IPS DF 6.9 (cell line): Measurements from ENCODE around the gene MTFR2.

Experiments
- DNase-seq: peaks from one replicate; pipeline ENCODE4 v3.0.0-alpha.2; 2013; ENCODE audit warnings: low read depth, low spot score
- H3K27ac ChIP-seq: one replicate; pipeline ENCODE4 v1.5.1; 2013; ENCODE audit warnings: low read length, control low read depth
- H3K27me3 ChIP-seq: 2 replicates; pipeline ENCODE4 v1.6.1; 2013; ENCODE audit warnings: mild to moderate bottlenecking, low read length; ENCODE audit not compliant: control insufficient read depth, insufficient read depth
- H3K36me3 ChIP-seq: 2 replicates; pipeline ENCODE4 v1.6.1; 2013; ENCODE audit warnings: low read length; ENCODE audit not compliant: control insufficient read depth, insufficient read depth
- H3K4me1 ChIP-seq: 2 replicates; pipeline ENCODE4 v1.6.1; 2013; ENCODE audit warnings: low read length; ENCODE audit not compliant: control insufficient read depth, insufficient read depth
- H3K4me3 ChIP-seq: 2 replicates; pipeline ENCODE4 v1.5.1; 2013; ENCODE audit warnings: mild to moderate bottlenecking, low read length
- H3K9me3 ChIP-seq: 2 replicates; pipeline ENCODE4 v1.6.1; 2013; ENCODE audit warnings: low read length, inconsistent platforms; ENCODE audit not compliant: control insufficient read depth, insufficient read depth
- WGBS: extraction: QIAGEN DNeasy Blood & Tissue Kit; methylation state at CpG from one replicate; pipeline ENCODE4 v1.1.7; 2013; ENCODE audit warnings: mixed read lengths, missing lambda C conversion rate; ENCODE audit not compliant: insufficient read length, insufficient coverage; 5-methylcytosine and 5-hydroxymethylcytosine counted together

The MTFR2 gene

DNA sequence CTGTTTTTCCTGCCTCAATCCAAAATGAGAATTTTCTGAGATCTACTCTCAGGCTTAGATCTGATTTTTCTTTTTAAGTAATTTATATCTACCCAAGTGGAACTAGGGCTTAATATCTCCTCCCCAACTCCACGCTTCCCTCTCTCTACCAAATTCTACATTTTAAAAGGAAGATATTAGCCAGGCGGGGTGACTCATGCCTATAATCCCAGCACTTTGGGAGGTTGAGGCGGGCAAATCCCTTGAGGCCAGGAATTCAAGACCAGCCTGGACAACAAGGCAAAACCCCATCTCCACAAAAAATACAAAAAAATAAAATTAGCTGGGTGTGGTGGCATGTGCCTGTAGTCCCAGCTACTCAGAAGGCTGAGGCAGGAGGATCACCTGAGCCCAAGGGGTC lies 61.0 kb downstream of the MTFR2 start:
- Histone ChIP-seq H3K4me3 (no peak overlapping the region), H3K9me3 (no peaks in the 10 kb centered on the region), H3K27me3 (no peaks in the 10 kb centered on the region), H3K36me3 (no peaks in the 10 kb centered on the region), H3K4me1 (no peaks in the 10 kb centered on the region), H3K27ac (no peak overlapping the region)
- no CpG with 5 or more reads among the region's 3 CpGs for WGBS
- no peak for DNase-seq

DNA sequence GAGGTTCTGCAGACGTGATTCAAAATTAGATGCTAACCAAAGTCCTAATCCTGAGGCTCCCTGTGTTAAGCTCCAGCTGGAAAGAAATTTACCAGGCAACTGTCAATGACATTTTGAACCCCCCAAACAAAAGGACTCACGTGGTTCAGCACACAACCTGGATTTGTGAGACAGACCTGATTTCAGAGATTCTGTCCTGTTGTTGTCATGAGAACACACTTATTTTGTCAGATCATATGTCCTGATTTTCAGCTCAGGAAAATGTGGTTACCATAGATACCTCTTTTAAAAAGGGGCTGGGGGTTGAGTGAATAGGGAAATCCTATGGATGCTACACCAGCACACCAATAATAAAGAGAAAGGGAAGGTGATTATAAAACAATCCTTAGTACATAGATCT lies 61.6 kb downstream of the MTFR2 start:
- no peaks in the 10 kb centered on the region for H3K4me1 ChIP-seq
- no peak for DNase-seq
- no peaks in the 10 kb centered on the region for H3K36me3 ChIP-seq
- no peaks in the 10 kb centered on the region for H3K9me3 ChIP-seq
- H3K4me3 ChIP-seq: no peak overlapping the region
- no peaks in the 10 kb centered on the region for H3K27me3 ChIP-seq
- no CpG with 5 or more reads among the region's 2 CpGs for WGBS
- no peak overlapping the region for H3K27ac ChIP-seq

DNA sequence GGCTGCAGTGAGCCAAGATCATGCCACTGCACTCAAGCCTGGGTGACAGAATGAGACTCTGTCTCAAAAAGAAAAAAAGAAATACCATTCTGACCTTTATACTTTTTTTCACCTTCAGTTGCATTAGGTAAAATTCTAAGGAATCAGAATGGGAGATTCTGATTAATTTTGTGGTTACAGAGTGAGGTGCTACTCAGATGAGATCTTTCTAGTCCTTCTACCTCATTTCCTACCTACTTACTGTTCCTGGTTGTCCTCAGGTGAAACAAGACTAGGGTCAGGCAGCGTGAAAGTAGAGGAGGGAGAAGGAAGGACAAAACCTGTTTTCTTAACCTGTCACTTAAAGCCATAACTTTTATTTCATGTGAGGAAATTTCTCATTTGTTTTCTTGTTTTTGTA lies 63.7 kb downstream of the MTFR2 start:
- H3K27ac ChIP-seq: no peak overlapping the region
- no peaks in the 10 kb centered on the region for H3K9me3 ChIP-seq
- H3K27me3 ChIP-seq: no peaks in the 10 kb centered on the region
- DNase-seq: no peak
- no peaks in the 10 kb centered on the region for H3K4me1 ChIP-seq
- H3K4me3 ChIP-seq: no peak overlapping the region
- WGBS: no CpG with 5 or more reads among the region's 1 CpG
- no peaks in the 10 kb centered on the region for H3K36me3 ChIP-seq

DNA sequence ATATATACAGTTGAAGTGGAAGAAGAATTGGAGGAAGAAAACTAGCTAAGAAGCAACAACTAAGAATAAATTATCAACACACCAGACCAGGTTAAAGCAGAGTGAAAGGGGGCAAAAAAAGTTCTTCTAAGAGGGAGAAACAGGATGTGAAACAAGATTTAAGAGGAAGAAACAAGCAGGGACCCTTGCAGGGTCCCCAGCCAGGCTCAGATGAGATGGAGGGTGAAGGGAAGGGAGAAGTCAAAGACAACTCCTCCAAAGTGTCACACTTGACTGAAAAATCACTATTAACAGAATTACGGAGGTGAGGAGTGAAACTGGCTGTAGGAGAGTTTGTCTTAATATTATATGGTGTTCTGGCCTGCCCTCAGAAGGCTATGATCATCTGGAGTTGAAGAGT lies 65.4 kb downstream of the MTFR2 start:
- Histone ChIP-seq H3K4me1 (no peaks in the 10 kb centered on the region), H3K9me3 (no peaks in the 10 kb centered on the region), H3K36me3 (no peaks in the 10 kb centered on the region), H3K27me3 (no peaks in the 10 kb centered on the region), H3K27ac (no peak overlapping the region), H3K4me3 (no peak overlapping the region)
- WGBS: no CpG with 5 or more reads among the region's 1 CpG
- no peak for DNase-seq

DNA sequence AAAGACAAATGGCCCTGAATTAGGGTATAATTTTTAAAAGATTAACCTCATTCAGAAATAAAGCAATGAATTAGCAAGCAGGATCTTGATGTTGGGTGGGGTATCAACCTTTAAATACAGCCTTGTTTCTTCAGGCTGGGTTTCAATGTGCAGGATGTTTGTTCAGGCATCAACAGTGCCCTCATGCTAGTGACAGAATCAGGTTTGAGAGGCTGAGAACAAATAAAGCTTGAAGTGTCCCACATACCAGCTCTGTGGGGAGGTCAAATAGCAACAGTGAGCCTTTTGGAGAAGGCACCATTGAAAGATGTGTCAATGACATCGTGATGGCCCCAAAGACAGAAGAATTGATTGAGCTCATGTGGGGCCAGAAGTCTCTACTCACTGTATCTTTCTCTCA lies 68.2 kb downstream of the MTFR2 start:
- Histone ChIP-seq H3K4me1 (no peaks in the 10 kb centered on the region), H3K9me3 (no peaks in the 10 kb centered on the region), H3K36me3 (no peaks in the 10 kb centered on the region), H3K4me3 (no peak overlapping the region), H3K27me3 (no peaks in the 10 kb centered on the region), H3K27ac (no peak overlapping the region)
- no CpG with 5 or more reads among the region's 1 CpG for WGBS
- no peak for DNase-seq

DNA sequence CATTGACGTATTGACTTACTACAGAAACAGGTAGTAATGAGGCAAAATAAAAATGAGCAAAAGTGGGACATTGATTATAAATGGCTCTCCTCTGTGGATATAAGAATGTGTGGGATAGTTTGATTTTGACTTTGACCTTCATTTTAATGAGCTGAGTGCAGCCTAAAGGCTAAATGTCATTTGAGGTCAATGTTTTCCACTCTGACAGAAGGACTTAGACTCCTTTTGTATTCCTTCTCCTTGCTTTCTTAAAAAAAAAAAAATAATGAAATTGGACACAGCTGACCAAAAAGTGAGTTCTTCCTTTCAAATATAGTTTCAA lies 68.6 kb downstream of the MTFR2 start:
- Histone ChIP-seq H3K9me3 (no peaks in the 10 kb centered on the region), H3K27me3 (no peaks in the 10 kb centered on the region), H3K4me3 (no peak overlapping the region), H3K27ac (no peak overlapping the region), H3K36me3 (no peaks in the 10 kb centered on the region), H3K4me1 (no peaks in the 10 kb centered on the region)
- no peak for DNase-seq
- WGBS: no CpG with 5 or more reads among the region's 1 CpG
